ENCODE measurements around the gene OR10H1. TPM values are rescaled to one million over a fixed set of nuclear protein-coding genes. Genes with fewer than 3 reads are reported as not detected.
"Not testable (repeated sequence)": the region's sequence is repeated elsewhere in the genome, so short reads cannot be mapped to it uniquely, and the experiment has no call there.

The OR10H1 gene
- total RNA-seq, 1 experiment from 2014 or later = not detected

- TF ChIP-seq STAT6 (CRISPR knock-in tag; conservative IDR thresholded peaks at IDR 0.05; ENCODE audit: low read depth) (no peak), SMAD4 (CRISPR knock-in tag; IDR thresholded peaks at IDR 0.05) (no peak), MLX (CRISPR knock-in tag; IDR thresholded peaks at IDR 0.05) (no peak), FOXK1 (CRISPR knock-in tag; IDR thresholded peaks at IDR 0.05) (no peak), ZMAT4 (CRISPR knock-in tag; IDR thresholded peaks at IDR 0.05) (no peak), ZNF512 (CRISPR knock-in tag; IDR thresholded peaks at IDR 0.05; ENCODE audit: borderline replicate concordance) (no peak), ZNF263 (CRISPR knock-in tag; IDR thresholded peaks at IDR 0.05; ENCODE audit: low read depth) (no peak), ZBTB43 (CRISPR knock-in tag; IDR thresholded peaks at IDR 0.05) (no peak), SOX15 (CRISPR knock-in tag; IDR thresholded peaks at IDR 0.05) (no peak), E2F5 (CRISPR knock-in tag; IDR thresholded peaks at IDR 0.05) (no peak), KAT7 (CRISPR knock-in tag; IDR thresholded peaks at IDR 0.05; ENCODE audit: borderline replicate concordance) (no peak), JUN (CRISPR knock-in tag; IDR thresholded peaks at IDR 0.05) (no peak), OVOL2 (CRISPR knock-in tag; IDR thresholded peaks at IDR 0.05; ENCODE audit: borderline replicate concordance) (no peak)
Measured at GRCh38 chr19:15810335-15810734, 5.1 kb downstream of the OR10H1 start (continued).

GRCh38 chr19:15794279-15794678, 21.2 kb downstream of the OR10H1 start:
- CTCF ChIA-PET; POLR2A ChIA-PET; H3K4me1 Mint-ChIP-seq; H3K27ac Mint-ChIP-seq; DNase-seq (ENCODE audit: low spot score); H3K4me3 Mint-ChIP-seq; ATAC-seq: not testable (repeated sequence)
- H3K9me3 Mint-ChIP-seq = peaks cover 67% of the 10 kb centered on the region
- peaks cover 16% of the 10 kb centered on the region for H3K27me3 Mint-ChIP-seq (ENCODE audit: low read depth)
- peaks cover 62% of the 10 kb centered on the region for H3K36me3 Mint-ChIP-seq

GRCh38 chr19:15790096-15790495, 25.4 kb downstream of the OR10H1 start:
- Mint-ChIP-seq H3K9me3 (peaks cover 67% of the 10 kb centered on the region), H3K4me3 (no peak overlapping the region), H3K27ac (no peak overlapping the region), H3K36me3 (peaks cover 49% of the 10 kb centered on the region), H3K27me3 (ENCODE audit: low read depth) (peaks cover 21% of the 10 kb centered on the region), H3K4me1 (no peaks in the 10 kb centered on the region)
- ChIA-PET CTCF (no interaction called here), POLR2A (no interaction called here)
- no peak for ATAC-seq
- no peak for DNase-seq (ENCODE audit: low spot score)
- no peak for TF ChIP-seq ZNF425 (CRISPR knock-in tag; conservative IDR thresholded peaks at IDR 0.05)
- no peak for TF ChIP-seq USF2 (CRISPR knock-in tag; IDR thresholded peaks at IDR 0.05)
- no peak for TF ChIP-seq HMGXB4 (CRISPR knock-in tag; IDR thresholded peaks at IDR 0.05)
- no peak for TF ChIP-seq TP53 (CRISPR knock-in tag; IDR thresholded peaks at IDR 0.05)
- TF ChIP-seq AR (CRISPR knock-in tag; IDR thresholded peaks at IDR 0.05) = no peak
